DOHH2 (cell line): ENCODE results near the gene NENF.
"Not testable (repeated sequence)": the region's sequence is repeated elsewhere in the genome, so short reads cannot be mapped to it uniquely, and the experiment has no call there.

Experiments
- H3F3A ChIP-seq: fragments of 200-600 bp; sonication (generic), shearing (Covaris generic); 2 replicates; pipeline ENCODE4 v1.6.0; 2016; ENCODE audit warnings: antibody characterized with exemption, mild to moderate bottlenecking; ENCODE audit not compliant: control insufficient read depth, insufficient read depth
- H3K27ac ChIP-seq: fragments of 200-600 bp; sonication (generic); 2 replicates; pipeline ENCODE4 v1.5.1; 2014; ENCODE audit warnings: low read depth, mild to moderate bottlenecking, low read length, moderate library complexity
- H3K27me3 ChIP-seq: fragments of 200-600 bp; sonication (generic); 2 replicates; pipeline ENCODE4 v1.6.1; 2014; ENCODE audit warnings: mild to moderate bottlenecking, low read length, mixed read lengths; ENCODE audit not compliant: control insufficient read depth
- H3K36me3 ChIP-seq: fragments of 200-600 bp; sonication (generic); 2 replicates; pipeline ENCODE4 v1.6.1; 2014; ENCODE audit warnings: mild to moderate bottlenecking, low read length, moderate library complexity, mixed read lengths; ENCODE audit not compliant: control insufficient read depth
- H3K4me1 ChIP-seq: fragments of 200-600 bp; sonication (generic); 2 replicates; pipeline ENCODE4 v1.6.1; 2014; ENCODE audit warnings: mild to moderate bottlenecking, low read length, mixed read lengths; ENCODE audit not compliant: control insufficient read depth
- H3K4me2 ChIP-seq: fragments of 200-600 bp; sonication (generic); 2 replicates; pipeline ENCODE4 v1.6.0; 2014; ENCODE audit warnings: mild to moderate bottlenecking, low read length, moderate library complexity
- H3K4me3 ChIP-seq: fragments of 200-600 bp; sonication (generic); 2 replicates; pipeline ENCODE4 v1.5.1; 2014; ENCODE audit warnings: mild to moderate bottlenecking, low read length, mixed read lengths
- H3K79me2 ChIP-seq: fragments of 200-600 bp; sonication (generic); 2 replicates; pipeline ENCODE4 v1.6.1; 2014; ENCODE audit warnings: mild to moderate bottlenecking, low read length, mixed read lengths; ENCODE audit not compliant: control insufficient read depth
- H3K9me2 ChIP-seq: fragments of 200-600 bp; sonication (generic); replicated peaks from 2 replicates; pipeline ENCODE4 v1.6.1; 2014; ENCODE audit warnings: mild to moderate bottlenecking, low read length, mixed read lengths; ENCODE audit not compliant: control insufficient read depth
- H3K9me3 ChIP-seq: fragments of 200-600 bp; sonication (generic); 2 replicates; pipeline ENCODE4 v1.6.1; 2014; ENCODE audit warnings: antibody characterized with exemption, low read length, mixed read lengths; ENCODE audit not compliant: control insufficient read depth, insufficient read depth
- H4K20me1 ChIP-seq: fragments of 200-600 bp; sonication (generic); 2 replicates; pipeline ENCODE4 v1.6.0; 2014; ENCODE audit warnings: low read depth, mild to moderate bottlenecking, antibody characterized with exemption, low read length, moderate library complexity; ENCODE audit not compliant: control insufficient read depth, insufficient read depth
- EZH2phosphoT487 ChIP-seq: fragments of 200-600 bp; sonication (generic); IDR thresholded peaks from 2 replicates; pipeline ENCODE4 v1.6.1; 2017; ENCODE audit warnings: borderline replicate concordance, mild to moderate bottlenecking, antibody characterized with exemption, low read length, moderate library complexity, mixed read lengths
- TF ChIP-seq, protein P1 (sequence below): fragments of 200-600 bp; sonication (generic); IDR thresholded peaks from one replicate; pipeline ENCODE4 v1.5.1; 2014; ENCODE audit warnings: antibody characterized with exemption, mild to moderate bottlenecking, low read depth, low read length; ENCODE audit not compliant: poor library complexity, severe bottlenecking

Gene NENF

DNA sequence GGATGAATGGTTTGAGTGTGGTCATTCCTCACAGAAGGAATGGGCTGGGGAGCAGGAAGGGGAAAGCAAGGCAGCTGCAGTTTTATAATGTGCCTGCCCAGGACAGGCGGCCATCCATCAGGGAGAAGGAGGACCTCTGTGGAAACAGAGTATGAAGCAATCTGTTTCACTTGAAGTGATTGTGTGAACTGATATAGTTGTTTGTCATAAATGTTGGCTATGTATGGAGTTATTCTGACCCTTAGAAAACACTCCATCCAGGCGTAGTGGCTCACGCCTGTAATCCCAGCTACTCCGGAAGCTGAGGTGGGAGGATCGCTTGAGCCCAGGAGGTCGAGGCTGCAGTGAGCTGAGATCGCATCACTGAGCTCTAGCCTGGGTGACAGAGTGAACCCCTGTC lies 46.5 kb downstream of the NENF start:
- H3K4me1 ChIP-seq, result peaks cover 2% of the 10 kb centered on the region; the same call in 1 of the 2 replicates
- H4K20me1 ChIP-seq, result no peaks in the 10 kb centered on the region
- no peak overlapping the region for H3K4me3 ChIP-seq
- H3F3A ChIP-seq, result no peaks in the 10 kb centered on the region
- no peak for TF ChIP-seq EZH2phosphoT487
- TF ChIP-seq, protein P1, sequence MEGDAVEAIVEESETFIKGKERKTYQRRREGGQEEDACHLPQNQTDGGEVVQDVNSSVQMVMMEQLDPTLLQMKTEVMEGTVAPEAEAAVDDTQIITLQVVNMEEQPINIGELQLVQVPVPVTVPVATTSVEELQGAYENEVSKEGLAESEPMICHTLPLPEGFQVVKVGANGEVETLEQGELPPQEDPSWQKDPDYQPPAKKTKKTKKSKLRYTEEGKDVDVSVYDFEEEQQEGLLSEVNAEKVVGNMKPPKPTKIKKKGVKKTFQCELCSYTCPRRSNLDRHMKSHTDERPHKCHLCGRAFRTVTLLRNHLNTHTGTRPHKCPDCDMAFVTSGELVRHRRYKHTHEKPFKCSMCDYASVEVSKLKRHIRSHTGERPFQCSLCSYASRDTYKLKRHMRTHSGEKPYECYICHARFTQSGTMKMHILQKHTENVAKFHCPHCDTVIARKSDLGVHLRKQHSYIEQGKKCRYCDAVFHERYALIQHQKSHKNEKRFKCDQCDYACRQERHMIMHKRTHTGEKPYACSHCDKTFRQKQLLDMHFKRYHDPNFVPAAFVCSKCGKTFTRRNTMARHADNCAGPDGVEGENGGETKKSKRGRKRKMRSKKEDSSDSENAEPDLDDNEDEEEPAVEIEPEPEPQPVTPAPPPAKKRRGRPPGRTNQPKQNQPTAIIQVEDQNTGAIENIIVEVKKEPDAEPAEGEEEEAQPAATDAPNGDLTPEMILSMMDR, result no peak
- no peaks in the 10 kb centered on the region for H3K9me3 ChIP-seq
- H3K27me3 ChIP-seq, result peaks cover 17% of the 10 kb centered on the region
- H3K4me2 ChIP-seq, result no peak overlapping the region
- no peaks in the 10 kb centered on the region for H3K9me2 ChIP-seq
- no peak overlapping the region for H3K27ac ChIP-seq
- no peaks in the 10 kb centered on the region for H3K79me2 ChIP-seq
- no peaks in the 10 kb centered on the region for H3K36me3 ChIP-seq

DNA sequence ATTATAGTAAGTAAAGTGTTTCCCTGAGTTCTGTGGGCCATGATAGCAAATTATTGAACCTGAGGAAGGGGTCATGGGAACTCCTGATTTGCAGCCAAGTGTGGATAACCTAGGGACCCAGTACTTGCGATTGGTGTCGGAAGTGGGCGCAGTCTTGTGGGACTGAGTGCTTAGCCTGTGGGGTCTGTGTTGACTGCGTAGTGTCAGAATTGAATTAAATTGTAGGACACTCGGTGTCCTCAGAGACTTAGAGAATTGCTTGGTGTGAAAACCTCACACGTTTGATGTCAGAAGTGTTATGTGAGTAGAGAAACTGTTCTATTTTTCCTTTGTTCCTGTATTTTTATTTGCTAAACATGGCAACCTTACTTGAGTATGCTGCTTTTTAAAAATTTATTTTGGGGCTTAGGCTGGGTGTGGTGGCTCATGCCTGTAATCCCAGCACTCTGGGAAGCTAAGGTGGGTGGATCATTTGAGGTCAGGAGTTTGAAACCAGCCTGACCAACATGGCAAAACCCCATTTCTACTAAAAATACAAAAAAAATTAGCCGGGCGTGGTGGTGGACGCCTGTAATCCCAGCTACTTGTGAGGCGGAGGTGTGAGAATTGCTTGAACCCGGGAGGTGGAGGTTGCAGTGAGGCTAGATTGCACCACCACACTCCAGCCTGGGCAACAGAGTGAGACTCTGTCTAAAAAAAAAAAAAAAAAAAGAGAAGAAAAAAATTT lies 48.2 kb downstream of the NENF start:
- H3K9me3 ChIP-seq, H3K9me2 ChIP-seq, H4K20me1 ChIP-seq, H3F3A ChIP-seq, H3K27ac ChIP-seq, H3K79me2 ChIP-seq, H3K4me3 ChIP-seq, H3K36me3 ChIP-seq, H3K4me2 ChIP-seq, H3K4me1 ChIP-seq: not testable (repeated sequence)
- H3K27me3 ChIP-seq, result peaks cover 17% of the 10 kb centered on the region

DNA sequence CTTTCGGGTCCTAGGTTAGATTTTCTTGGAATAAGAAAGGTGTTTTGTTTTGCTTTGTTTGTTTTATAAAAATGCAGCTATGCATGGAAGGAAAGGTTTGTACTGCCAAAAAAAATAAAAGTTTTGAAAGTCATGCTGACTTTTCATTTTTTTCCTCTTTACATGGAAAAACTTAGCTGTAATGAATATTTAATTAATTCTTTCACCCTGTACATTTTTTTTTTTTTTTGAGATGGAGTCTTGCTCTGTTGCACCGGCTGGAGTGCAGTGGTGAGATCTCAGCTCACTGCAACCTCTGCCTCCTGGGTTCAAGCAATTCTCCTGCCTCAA lies 48.7 kb downstream of the NENF start:
- Histone ChIP-seq H3K27ac (no peak overlapping the region), H3K4me1 (peaks cover 2% of the 10 kb centered on the region; the same call in 1 of the 2 replicates), H3K4me2 (no peak overlapping the region), H4K20me1 (no peaks in the 10 kb centered on the region), H3F3A (no peaks in the 10 kb centered on the region), H3K9me3 (no peaks in the 10 kb centered on the region), H3K4me3 (no peak overlapping the region), H3K79me2 (no peaks in the 10 kb centered on the region), H3K9me2 (no peaks in the 10 kb centered on the region), H3K27me3 (peaks cover 17% of the 10 kb centered on the region), H3K36me3 (no peaks in the 10 kb centered on the region)
- TF ChIP-seq, protein P1, result no peak
- TF ChIP-seq EZH2phosphoT487, result no peak

DNA sequence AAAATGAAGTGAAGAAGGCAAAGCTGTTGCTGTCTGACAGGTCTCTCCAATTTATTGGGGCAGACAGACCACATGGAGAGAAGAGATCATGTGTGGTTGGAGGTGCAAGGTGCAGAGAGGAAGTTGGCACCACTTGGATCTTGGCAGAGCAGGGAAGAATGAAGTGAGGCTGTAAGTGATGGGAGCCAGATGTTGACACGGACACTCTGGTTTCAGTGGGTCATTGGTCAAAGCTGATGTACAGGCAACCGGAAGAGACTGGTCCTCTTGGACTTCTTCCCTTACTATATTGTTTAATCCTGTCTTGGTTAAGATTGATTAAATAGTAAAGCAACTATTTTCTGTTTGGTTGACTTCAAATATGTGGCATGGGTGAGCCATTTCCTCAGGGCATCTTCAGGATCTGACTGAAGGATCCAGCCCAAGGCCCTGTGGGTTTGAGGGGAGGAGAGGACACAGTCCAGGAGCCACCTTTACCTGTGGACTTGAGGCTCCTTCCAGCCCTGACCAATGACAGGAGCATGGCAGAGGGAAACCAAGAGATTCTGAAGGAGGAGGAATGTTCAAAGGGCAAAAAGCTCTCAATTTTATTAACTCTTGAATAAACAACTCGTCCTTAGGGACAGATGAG lies 49.4 kb downstream of the NENF start:
- Histone ChIP-seq H3K27ac (no peak overlapping the region), H3K27me3 (peaks cover 17% of the 10 kb centered on the region), H3K36me3 (no peaks in the 10 kb centered on the region), H3K79me2 (no peaks in the 10 kb centered on the region), H3F3A (no peaks in the 10 kb centered on the region), H3K9me3 (no peaks in the 10 kb centered on the region), H4K20me1 (no peaks in the 10 kb centered on the region), H3K4me1 (no peaks in the 10 kb centered on the region), H3K4me3 (no peak overlapping the region), H3K9me2 (no peaks in the 10 kb centered on the region), H3K4me2 (no peak overlapping the region)
- TF ChIP-seq EZH2phosphoT487, result no peak
- TF ChIP-seq, protein P1, result no peak
